GM12801 (cell line): ENCODE data around the gene DCT.

Experiments used
- TF ChIP-seq, protein P1 (sequence below): IDR thresholded peaks from one replicate; pipeline ENCODE4 v1.5.1; 2011; ENCODE audit warnings: control low read depth; ENCODE audit not compliant: insufficient read length; ENCODE audit errors: extremely low read depth

Gene DCT

DNA sequence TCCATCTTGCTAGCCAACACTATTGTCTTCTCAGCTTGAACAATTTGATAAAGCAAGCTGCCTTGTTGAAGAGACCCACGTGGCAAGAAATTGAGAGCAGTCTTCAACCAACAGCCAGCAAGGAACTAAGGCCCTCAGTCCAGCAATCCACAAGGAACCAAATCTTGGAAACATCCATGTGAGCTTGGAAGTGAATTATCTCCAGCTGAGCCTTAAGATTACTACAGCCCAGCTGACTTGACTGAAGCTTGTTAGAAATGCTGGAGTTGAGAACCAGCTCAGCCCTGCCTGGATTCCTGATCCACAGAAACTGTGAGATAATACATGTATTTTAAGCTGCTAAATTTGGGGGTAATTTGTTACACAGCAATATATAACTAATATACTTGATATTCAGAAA lies 26.2 kb upstream of the DCT start:
- TF ChIP-seq, protein P1, sequence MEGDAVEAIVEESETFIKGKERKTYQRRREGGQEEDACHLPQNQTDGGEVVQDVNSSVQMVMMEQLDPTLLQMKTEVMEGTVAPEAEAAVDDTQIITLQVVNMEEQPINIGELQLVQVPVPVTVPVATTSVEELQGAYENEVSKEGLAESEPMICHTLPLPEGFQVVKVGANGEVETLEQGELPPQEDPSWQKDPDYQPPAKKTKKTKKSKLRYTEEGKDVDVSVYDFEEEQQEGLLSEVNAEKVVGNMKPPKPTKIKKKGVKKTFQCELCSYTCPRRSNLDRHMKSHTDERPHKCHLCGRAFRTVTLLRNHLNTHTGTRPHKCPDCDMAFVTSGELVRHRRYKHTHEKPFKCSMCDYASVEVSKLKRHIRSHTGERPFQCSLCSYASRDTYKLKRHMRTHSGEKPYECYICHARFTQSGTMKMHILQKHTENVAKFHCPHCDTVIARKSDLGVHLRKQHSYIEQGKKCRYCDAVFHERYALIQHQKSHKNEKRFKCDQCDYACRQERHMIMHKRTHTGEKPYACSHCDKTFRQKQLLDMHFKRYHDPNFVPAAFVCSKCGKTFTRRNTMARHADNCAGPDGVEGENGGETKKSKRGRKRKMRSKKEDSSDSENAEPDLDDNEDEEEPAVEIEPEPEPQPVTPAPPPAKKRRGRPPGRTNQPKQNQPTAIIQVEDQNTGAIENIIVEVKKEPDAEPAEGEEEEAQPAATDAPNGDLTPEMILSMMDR = no peak

DNA sequence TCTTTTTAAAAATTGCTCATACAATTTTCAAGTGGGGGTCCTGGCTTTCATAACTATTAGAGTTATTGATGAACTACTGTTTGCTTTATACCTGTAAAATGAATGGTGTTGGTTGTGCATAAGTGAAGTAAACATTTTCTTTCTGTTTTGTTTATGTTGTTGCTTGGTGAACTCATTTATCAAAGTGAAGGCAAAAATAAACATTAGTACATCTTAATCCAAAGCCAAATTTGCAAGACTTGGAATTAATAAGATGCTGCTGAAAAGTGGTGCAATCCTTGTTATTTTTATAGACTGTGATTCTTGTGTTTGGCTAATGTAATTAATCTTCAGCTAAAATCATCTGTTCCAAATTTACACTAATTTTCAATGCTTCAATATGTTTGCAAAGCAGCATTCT lies 24.4 kb upstream of the DCT start:
- TF ChIP-seq, protein P1 = no peak

DNA sequence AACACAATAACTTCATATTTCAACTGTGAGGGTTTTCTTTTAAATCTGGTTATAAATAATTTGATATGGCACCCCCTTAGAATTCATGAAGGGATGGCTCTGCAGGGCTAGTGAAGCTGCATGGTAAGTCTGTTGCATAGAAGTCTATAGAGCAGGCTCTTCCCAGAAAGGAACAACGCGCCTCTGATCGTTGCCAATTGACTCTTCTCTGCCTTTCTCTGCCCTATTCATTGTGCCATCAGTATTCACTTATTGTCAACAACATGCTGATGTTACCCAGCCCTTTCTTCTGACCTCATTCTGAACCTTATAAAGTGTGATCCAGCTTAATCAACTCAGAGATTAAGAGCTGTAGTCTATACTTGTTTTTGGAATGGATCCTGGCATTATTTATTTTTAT lies 16.3 kb upstream of the DCT start:
- TF ChIP-seq, protein P1 = no peak

DNA sequence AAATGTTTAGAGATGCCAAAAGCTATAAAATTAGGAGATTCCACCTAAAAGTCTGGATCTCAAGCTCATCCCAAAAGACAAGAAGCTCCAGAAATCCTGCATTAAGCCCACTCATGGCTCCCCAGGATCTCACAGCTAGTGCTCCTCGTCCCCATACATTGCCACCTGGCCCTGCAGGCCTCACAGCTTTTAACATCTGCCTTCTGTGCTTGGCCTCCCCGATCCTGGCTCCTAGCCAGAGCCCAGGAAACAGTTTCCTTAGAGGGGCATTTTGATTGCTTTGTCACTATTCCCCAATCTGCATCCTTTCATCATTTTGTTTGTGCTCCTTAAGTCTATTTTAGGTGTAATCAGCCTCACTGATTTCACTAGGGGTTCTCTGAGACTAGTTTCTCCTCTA lies 14.5 kb upstream of the DCT start:
- TF ChIP-seq, protein P1 = no peak

DNA sequence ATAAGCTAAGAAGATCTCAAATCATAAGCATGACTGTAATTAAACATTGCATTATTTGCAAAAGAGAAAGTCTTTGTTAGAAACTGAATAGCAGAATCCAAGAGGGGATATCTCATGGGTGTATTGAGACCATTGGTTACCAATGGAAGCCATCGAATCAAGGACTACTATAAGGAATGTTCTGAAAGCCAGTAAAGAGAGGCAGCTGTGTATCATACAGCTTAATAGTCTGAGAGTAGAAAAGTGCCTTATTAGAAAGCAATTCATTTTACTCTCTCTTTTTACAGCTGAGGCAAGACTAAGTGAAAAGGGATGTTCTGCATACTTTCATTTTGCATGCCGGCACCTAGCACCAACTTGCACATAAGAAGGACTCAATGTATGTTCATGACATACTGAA lies 7.6 kb upstream of the DCT start:
- TF ChIP-seq, protein P1 = no peak

DNA sequence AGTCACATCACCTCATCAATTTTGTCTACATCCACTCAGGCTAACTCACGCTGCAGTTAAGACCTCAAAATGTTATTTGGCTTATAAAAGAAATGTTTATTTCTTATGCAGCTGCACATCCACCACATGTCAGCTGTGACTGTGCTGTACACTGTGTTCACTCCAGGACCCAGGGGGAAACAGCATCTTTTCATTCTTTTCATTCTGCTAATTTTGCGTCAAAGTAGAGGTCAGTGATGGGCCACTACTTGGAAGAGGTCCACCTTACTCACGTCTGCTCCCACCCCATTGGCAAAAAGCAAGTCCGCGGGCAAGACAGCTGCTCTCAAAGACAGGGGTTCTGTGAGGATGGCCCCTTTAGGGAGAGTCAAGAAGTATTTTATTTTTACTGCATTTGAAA lies 4.5 kb upstream of the DCT start:
- TF ChIP-seq, protein P1 = no peak

DNA sequence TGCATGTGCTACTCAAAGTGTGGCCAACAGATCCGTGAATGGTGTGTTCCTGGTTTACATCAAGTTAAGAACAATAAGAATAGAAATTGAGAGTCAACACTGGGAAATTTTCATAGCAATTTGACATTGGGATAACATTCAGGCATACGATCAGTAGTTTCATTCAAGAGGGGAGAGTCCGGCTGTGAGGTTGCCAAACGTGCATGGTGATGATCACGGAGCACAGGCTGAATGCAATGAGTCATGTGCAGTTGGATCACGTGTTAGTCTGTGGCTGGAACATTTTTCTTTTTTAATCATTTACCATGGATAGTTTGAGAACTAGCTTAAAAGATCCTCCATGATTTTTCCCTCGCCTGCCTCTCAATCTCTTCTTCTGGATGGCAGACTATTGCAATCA lies 2.5 kb upstream of the DCT start:
- TF ChIP-seq, protein P1 = no peak

DNA sequence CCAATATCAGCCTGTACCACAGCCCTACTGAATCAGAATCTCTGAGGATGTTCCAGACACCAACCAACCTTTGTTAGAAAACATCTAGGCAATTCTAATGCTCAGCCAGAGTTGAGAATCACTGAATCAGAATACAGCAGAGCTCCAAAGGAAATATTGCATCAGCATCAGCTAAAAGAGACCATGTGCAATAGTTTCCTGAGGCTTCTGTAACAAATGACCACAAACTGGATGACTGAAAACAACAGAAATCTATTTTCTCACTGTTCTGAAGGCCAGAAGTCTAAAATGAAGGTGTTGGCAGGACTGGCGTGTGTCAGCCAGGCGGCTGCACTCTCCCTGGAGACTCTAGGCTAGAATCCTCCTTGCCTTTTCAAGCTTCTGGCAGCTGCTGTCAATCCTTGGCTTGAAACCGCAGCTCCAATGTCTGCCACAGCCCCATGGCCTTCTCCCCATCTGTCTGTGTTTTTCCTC lies 1.2 kb upstream of the DCT start:
- TF ChIP-seq, protein P1 = no peak
